ENCODE data around the gene NOP9.

DNA sequence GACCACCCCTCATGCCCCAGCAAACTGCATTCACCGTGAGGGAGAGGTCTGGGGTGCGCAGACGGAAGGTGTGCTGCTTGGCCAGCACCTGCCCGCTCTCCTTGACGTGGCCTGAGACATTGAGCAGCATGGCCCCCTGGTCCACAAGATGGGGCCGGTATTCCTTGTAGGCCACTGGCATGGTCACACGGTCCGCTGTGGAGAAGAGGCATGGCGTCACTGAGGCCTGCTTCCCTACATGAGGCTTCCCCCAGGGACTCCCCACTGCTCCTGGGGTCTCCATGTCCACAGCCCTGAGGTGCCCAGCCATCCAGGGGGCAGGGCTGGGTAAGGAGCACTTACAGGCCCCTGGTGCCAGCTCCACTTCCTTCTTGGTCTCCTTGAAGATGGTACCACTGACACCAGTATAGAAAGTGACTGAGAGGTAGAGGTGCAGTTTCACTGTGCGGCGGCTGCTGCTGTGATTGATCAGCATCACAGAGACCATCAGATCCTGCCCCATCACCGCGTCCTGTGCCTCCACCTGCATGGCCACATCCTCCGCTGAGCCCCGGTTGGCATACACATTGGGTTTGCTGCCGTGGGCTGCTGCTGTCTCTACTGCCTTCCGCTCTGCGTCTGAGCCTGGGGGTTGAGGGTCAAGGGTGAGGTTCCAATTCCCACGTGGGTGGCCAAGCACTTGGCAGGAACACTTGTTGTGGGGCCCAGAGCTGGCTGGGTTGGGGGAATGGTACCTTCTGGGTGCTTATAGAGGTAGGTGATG, 44.8 kb upstream of the NOP9 start:
- TF ChIP-seq GATA2 (IDR thresholded peaks at IDR 0.05; ENCODE audit: low read depth, low read length), result no peak
- TF ChIP-seq GATA3 (IDR thresholded peaks at IDR 0.05; ENCODE audit: low read depth, low read length), result no peak
